HEK293 (cell line): ENCODE data around the gene INPP5D.

Experiments used
- SP2 ChIP-seq: fragments of 450-650 bp; formaldehyde crosslinking; IDR thresholded peaks from 2 replicates; pipeline ENCODE4 v1.5.1; 2016; ENCODE audit warnings: missing biosample characterization, missing genetic modification characterization
- TCF7L2 ChIP-seq: IDR thresholded peaks from 2 replicates; pipeline ENCODE4 v1.6.1; 2011; ENCODE audit warnings: low read depth, mild to moderate bottlenecking, inconsistent platforms, low read length, moderate library complexity, borderline replicate concordance
- ZBTB21 ChIP-seq: fragments of 450-650 bp; formaldehyde crosslinking; IDR thresholded peaks from 2 replicates; pipeline ENCODE4 v1.5.1; 2017; ENCODE audit warnings: missing biosample characterization, missing genetic modification characterization
- ZNF24 ChIP-seq: fragments of 450-650 bp; formaldehyde crosslinking; IDR thresholded peaks from 2 replicates; pipeline ENCODE4 v1.5.1; 2016; ENCODE audit warnings: missing biosample characterization, missing genetic modification characterization
- TF ChIP-seq, protein P1 (sequence below): IDR thresholded peaks from 2 replicates; pipeline ENCODE4 v1.6.1; 2011; ENCODE audit warnings: mild to moderate bottlenecking, low read depth, low read length, borderline replicate concordance
- TF ChIP-seq, protein P2 (sequence below): fragments of 450-650 bp; formaldehyde crosslinking; IDR thresholded peaks from 2 replicates; pipeline ENCODE4 v1.5.1; 2016; ENCODE audit warnings: missing biosample characterization, missing genetic modification characterization
- TF ChIP-seq, protein P3 (sequence below): fragments of 450-650 bp; formaldehyde crosslinking; IDR thresholded peaks from 2 replicates; pipeline ENCODE4 v1.5.1; 2016; ENCODE audit warnings: missing biosample characterization, missing genetic modification characterization
- TF ChIP-seq, protein P4 (sequence below): fragments of 450-650 bp; formaldehyde crosslinking; conservative IDR thresholded peaks from 2 replicates; pipeline ENCODE4 v1.5.1; 2016; ENCODE audit warnings: low read depth, missing biosample characterization, missing genetic modification characterization
- TF ChIP-seq, protein P5 (sequence below): fragments of 450-650 bp; formaldehyde crosslinking; IDR thresholded peaks from 2 replicates; pipeline ENCODE4 v1.5.1; 2016; ENCODE audit warnings: missing biosample characterization, missing genetic modification characterization

DNA sequence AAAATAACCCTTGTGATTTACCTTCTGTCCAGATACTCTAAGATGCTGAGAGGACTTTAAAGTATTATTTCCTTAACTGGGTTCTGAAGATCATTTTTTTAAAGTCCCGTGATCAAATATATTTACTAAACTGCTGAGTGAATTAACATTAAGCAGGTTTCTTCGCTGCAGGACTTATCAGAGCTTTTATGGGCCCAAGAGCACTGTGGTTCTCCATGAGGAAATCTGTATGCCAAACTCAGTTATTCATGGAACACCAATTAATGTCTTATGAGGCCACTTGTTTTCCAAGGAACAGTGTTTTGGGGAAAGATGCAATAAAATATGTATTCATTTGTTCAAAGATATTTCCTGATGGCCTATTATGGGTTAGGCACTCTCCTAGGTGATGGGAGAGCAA is 111.2 kb downstream of the INPP5D start:
- TF ChIP-seq, protein P1, sequence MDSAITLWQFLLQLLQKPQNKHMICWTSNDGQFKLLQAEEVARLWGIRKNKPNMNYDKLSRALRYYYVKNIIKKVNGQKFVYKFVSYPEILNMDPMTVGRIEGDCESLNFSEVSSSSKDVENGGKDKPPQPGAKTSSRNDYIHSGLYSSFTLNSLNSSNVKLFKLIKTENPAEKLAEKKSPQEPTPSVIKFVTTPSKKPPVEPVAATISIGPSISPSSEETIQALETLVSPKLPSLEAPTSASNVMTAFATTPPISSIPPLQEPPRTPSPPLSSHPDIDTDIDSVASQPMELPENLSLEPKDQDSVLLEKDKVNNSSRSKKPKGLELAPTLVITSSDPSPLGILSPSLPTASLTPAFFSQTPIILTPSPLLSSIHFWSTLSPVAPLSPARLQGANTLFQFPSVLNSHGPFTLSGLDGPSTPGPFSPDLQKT = no peak
- TF ChIP-seq, protein P2, sequence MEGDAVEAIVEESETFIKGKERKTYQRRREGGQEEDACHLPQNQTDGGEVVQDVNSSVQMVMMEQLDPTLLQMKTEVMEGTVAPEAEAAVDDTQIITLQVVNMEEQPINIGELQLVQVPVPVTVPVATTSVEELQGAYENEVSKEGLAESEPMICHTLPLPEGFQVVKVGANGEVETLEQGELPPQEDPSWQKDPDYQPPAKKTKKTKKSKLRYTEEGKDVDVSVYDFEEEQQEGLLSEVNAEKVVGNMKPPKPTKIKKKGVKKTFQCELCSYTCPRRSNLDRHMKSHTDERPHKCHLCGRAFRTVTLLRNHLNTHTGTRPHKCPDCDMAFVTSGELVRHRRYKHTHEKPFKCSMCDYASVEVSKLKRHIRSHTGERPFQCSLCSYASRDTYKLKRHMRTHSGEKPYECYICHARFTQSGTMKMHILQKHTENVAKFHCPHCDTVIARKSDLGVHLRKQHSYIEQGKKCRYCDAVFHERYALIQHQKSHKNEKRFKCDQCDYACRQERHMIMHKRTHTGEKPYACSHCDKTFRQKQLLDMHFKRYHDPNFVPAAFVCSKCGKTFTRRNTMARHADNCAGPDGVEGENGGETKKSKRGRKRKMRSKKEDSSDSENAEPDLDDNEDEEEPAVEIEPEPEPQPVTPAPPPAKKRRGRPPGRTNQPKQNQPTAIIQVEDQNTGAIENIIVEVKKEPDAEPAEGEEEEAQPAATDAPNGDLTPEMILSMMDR = no peak
- TF ChIP-seq TCF7L2 = no peak
- no peak for TF ChIP-seq ZNF24 (tag by site-specific recombination)
- TF ChIP-seq, protein P3, sequence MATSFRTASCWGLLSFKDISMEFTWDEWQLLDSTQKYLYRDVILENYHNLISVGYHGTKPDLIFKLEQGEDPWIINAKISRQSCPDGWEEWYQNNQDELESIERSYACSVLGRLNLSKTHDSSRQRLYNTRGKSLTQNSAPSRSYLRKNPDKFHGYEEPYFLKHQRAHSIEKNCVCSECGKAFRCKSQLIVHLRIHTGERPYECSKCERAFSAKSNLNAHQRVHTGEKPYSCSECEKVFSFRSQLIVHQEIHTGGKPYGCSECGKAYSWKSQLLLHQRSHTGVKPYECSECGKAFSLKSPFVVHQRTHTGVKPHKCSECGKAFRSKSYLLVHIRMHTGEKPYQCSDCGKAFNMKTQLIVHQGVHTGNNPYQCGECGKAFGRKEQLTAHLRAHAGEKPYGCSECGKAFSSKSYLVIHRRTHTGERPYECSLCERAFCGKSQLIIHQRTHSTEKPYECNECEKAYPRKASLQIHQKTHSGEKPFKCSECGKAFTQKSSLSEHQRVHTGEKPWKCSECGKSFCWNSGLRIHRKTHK (tag by site-specific recombination) = no peak
- TF ChIP-seq, protein P4, sequence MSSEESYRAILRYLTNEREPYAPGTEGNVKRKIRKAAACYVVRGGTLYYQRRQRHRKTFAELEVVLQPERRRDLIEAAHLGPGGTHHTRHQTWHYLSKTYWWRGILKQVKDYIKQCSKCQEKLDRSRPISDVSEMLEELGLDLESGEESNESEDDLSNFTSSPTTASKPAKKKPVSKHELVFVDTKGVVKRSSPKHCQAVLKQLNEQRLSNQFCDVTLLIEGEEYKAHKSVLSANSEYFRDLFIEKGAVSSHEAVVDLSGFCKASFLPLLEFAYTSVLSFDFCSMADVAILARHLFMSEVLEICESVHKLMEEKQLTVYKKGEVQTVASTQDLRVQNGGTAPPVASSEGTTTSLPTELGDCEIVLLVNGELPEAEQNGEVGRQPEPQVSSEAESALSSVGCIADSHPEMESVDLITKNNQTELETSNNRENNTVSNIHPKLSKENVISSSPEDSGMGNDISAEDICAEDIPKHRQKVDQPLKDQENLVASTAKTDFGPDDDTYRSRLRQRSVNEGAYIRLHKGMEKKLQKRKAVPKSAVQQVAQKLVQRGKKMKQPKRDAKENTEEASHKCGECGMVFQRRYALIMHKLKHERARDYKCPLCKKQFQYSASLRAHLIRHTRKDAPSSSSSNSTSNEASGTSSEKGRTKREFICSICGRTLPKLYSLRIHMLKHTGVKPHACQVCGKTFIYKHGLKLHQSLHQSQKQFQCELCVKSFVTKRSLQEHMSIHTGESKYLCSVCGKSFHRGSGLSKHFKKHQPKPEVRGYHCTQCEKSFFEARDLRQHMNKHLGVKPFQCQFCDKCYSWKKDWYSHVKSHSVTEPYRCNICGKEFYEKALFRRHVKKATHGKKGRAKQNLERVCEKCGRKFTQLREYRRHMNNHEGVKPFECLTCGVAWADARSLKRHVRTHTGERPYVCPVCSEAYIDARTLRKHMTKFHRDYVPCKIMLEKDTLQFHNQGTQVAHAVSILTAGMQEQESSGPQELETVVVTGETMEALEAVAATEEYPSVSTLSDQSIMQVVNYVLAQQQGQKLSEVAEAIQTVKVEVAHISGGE (tag by site-specific recombination) = no peak
- TF ChIP-seq, protein P5, sequence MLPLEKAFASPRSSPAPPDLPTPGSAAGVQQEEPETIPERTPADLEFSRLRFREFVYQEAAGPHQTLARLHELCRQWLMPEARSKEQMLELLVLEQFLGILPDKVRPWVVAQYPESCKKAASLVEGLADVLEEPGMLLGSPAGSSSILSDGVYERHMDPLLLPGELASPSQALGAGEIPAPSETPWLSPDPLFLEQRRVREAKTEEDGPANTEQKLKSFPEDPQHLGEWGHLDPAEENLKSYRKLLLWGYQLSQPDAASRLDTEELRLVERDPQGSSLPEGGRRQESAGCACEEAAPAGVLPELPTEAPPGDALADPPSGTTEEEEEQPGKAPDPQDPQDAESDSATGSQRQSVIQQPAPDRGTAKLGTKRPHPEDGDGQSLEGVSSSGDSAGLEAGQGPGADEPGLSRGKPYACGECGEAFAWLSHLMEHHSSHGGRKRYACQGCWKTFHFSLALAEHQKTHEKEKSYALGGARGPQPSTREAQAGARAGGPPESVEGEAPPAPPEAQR (tag by site-specific recombination) = no peak
- no peak for TF ChIP-seq ZBTB21 (tag by site-specific recombination)
- no peak for TF ChIP-seq SP2 (tag by site-specific recombination)
